HUES48 (cell line): ENCODE data around the gene OR5H2.

Experiments
- H3K27ac ChIP-seq: one replicate; pipeline ENCODE4 v1.7.0; 2013; ENCODE audit warnings: low read depth, low read length, inconsistent platforms
- H3K27me3 ChIP-seq: 2 replicates; pipeline ENCODE4 v1.6.1; 2013; ENCODE audit warnings: mild to moderate bottlenecking, low read length; ENCODE audit not compliant: control insufficient read depth, insufficient read depth
- H3K36me3 ChIP-seq: 2 replicates; pipeline ENCODE4 v1.6.1; 2013; ENCODE audit warnings: low read length; ENCODE audit not compliant: control insufficient read depth, insufficient read depth
- H3K4me1 ChIP-seq: 2 replicates; pipeline ENCODE4 v1.6.1; 2013; ENCODE audit warnings: mild to moderate bottlenecking, low read length; ENCODE audit not compliant: control insufficient read depth, insufficient read depth
- H3K4me3 ChIP-seq: 2 replicates; pipeline ENCODE4 v1.5.1; 2013; ENCODE audit warnings: mild to moderate bottlenecking, low read depth, low read length
- H3K9ac ChIP-seq: 2 replicates; pipeline ENCODE4 v1.6.1; 2013; ENCODE audit warnings: mild to moderate bottlenecking, low read depth, low read length, moderate library complexity
- H3K9me3 ChIP-seq: 2 replicates; pipeline ENCODE4 v1.6.1; 2013; ENCODE audit warnings: low read length; ENCODE audit not compliant: control insufficient read depth, insufficient read depth

The OR5H2 gene

DNA sequence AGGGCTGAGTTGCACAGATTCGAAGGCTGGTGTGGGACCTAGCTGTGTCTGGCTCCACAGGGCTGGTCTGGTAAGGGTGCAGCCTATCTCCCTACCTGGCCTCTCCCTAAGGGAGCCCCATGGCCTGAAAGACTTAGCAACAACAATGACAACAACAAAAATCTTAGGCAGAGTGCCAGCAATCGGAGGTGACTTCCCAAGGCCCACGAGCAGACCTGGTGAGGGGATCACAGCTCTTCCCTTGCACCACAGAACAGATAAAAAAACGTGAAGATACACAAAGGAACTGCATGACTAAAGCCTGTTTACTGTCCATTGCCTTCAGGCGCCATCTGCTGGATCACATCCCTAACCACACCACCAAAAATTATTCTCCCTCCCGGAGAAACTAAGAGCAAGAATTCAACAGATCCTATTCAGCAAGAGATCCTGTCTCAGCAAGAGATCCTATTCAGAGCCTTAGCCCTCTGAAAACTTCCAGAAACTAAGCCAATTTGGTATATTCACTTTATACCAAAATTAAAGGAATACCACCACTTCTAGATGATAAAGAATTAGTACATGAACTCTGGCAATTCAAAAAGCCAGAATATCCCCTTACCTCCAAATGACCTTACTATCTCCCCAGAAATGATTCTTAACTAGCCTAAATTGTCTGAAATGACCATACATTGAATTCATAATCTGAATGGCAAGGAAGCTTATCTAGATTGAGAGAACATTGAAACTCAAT lies 47.3 kb downstream of the OR5H2 start:
- no peaks in the 10 kb centered on the region for H3K27me3 ChIP-seq
- H3K4me3 ChIP-seq, result no peak overlapping the region
- no peak overlapping the region for H3K27ac ChIP-seq
- H3K9ac ChIP-seq, result no peak overlapping the region
- peaks cover 39% of the 10 kb centered on the region for H3K4me1 ChIP-seq
- H3K9me3 ChIP-seq, result no peaks in the 10 kb centered on the region
- H3K36me3 ChIP-seq, result no peaks in the 10 kb centered on the region

DNA sequence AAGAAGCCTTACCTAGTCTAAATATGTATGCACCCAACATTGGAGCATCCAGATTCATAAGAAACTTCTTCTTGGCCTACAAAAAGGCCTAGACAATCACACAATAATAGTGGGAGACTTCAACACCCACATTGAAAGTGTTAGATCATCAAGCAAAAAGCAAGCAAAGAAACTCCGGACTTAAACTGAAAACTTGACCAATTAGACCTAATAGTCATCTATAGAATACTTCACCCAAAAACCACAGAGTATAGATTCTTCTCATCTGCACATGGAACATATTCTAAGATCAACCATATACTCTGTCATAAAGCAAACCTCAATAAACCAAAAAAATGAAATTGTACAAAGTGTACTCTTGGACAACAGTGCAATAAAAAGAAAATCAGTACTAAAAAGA lies 49.0 kb downstream of the OR5H2 start:
- Histone ChIP-seq H3K27me3 (no peaks in the 10 kb centered on the region), H3K9me3 (no peaks in the 10 kb centered on the region), H3K27ac (no peak overlapping the region), H3K4me3 (no peak overlapping the region), H3K4me1 (peaks cover 23% of the 10 kb centered on the region), H3K36me3 (no peaks in the 10 kb centered on the region), H3K9ac (no peak overlapping the region)
